OCI-LY3 (cell line): Measurements from ENCODE around the gene S1PR4.
A peak's percentile ranks its signal among the peaks of the same experiment; 100 is the strongest.

ENCODE experiments used
- H2AFZ ChIP-seq: fragments of 200-600, 300-600 bp; shearing (Covaris generic); 2 replicates; pipeline ENCODE4 v1.6.0; 2014; ENCODE audit warnings: antibody characterized with exemption, low read depth, low read length
- H3K27ac ChIP-seq: fragments of 200-600, 300-600 bp; sonication (generic); 2 replicates; pipeline ENCODE4 v1.5.1; 2014; ENCODE audit warnings: mild to moderate bottlenecking, low read length, moderate library complexity, mixed read lengths
- H3K27me3 ChIP-seq: fragments of 200-600, 300-600 bp; sonication (generic); 2 replicates; pipeline ENCODE4 v1.6.1; 2014; ENCODE audit warnings: low read depth, low read length, mixed read lengths
- H3K36me3 ChIP-seq: fragments of 200-600, 300-600 bp; sonication (generic); replicated peaks from 2 replicates; pipeline ENCODE3; 2014; ENCODE audit warnings: low read depth, low read length, mixed read lengths
- H3K4me1 ChIP-seq: fragments of 300-600, 200-600 bp; sonication (generic); 2 replicates; pipeline ENCODE4 v1.6.1; 2014; ENCODE audit warnings: low read length, mixed read lengths
- H3K4me2 ChIP-seq: fragments of 200-600, 300-600 bp; sonication (generic); 2 replicates; pipeline ENCODE4 v1.6.1; 2014; ENCODE audit warnings: low read length, mixed read lengths
- H3K4me3 ChIP-seq: fragments of 300-600, 200-600 bp; sonication (generic); 2 replicates; pipeline ENCODE4 v1.5.1; 2014; ENCODE audit warnings: antibody characterized with exemption, mild to moderate bottlenecking, low read length, moderate library complexity
- H3K79me2 ChIP-seq: fragments of 300-600, 200-600 bp; shearing (Covaris generic); 2 replicates; pipeline ENCODE4 v1.6.1; 2014; ENCODE audit warnings: mild to moderate bottlenecking, low read length, mixed read lengths
- H3K9ac ChIP-seq: fragments of 300-600, 200-600 bp; shearing (Covaris generic); 2 replicates; pipeline ENCODE4 v1.6.0; 2014; ENCODE audit warnings: mild to moderate bottlenecking, low read length, moderate library complexity
- H3K9me3 ChIP-seq: fragments of 200-600, 300-600 bp; shearing (Covaris generic); 2 replicates; pipeline ENCODE4 v1.6.1; 2014; ENCODE audit warnings: low read length, mixed read lengths; ENCODE audit not compliant: insufficient read depth
- H4K20me1 ChIP-seq: fragments of 200-600, 300-600 bp; sonication (generic); 2 replicates; pipeline ENCODE4 v1.6.1; 2016; ENCODE audit warnings: low read length, mixed read lengths; ENCODE audit not compliant: insufficient read depth
- CTCF ChIP-seq: fragments of 200-600, 300-600 bp; sonication (generic); IDR thresholded peaks from 2 replicates; pipeline ENCODE4 v1.5.1; 2014; ENCODE audit warnings: antibody characterized with exemption, low read length, low read depth
- EZH2phosphoT487 ChIP-seq: fragments of 200-600 bp; shearing (Covaris generic); IDR thresholded peaks from 2 replicates; pipeline ENCODE4 v1.6.1; 2018; ENCODE audit warnings: antibody characterized with exemption, mixed run types, low read depth

The S1PR4 gene

GRCh38 chr19:3176715-3177501 lies 1.7 kb upstream of the S1PR4 start:
- Histone ChIP-seq H3K4me2 (no peak overlapping the region), H4K20me1 (no peaks in the 10 kb centered on the region), H3K36me3 (no peaks in the 10 kb centered on the region), H3K9me3 (no peaks in the 10 kb centered on the region), H3K27ac (no peak overlapping the region), H2AFZ (no peak overlapping the region), H3K4me1 (peaks cover 30% of the 10 kb centered on the region), H3K27me3 (no peaks in the 10 kb centered on the region), H3K9ac (no peak overlapping the region), H3K4me3 (no peak overlapping the region), H3K79me2 (no peaks in the 10 kb centered on the region)
- TF ChIP-seq EZH2phosphoT487 (no peak), CTCF (no peak)

- no peak overlapping the region for H3K4me3 ChIP-seq
Observed at GRCh38 chr19:3178973-3179738, 587 bp downstream of the S1PR4 start.

GRCh38 chr19:3179739-3180293 lies 1.2 kb downstream of the S1PR4 start:
- Histone ChIP-seq H3K79me2 (no peaks in the 10 kb centered on the region), H4K20me1 (no peaks in the 10 kb centered on the region), H3K4me3 (peak overlapping the region; percentile 70), H3K36me3 (no peaks in the 10 kb centered on the region), H3K4me1 (peaks cover 28% of the 10 kb centered on the region), H3K9me3 (no peaks in the 10 kb centered on the region), H3K9ac (peak overlapping the region; percentile 66; the same call in 1 of the 2 replicates), H2AFZ (peak overlapping the region; percentile 89), H3K4me2 (peak overlapping the region; percentile 91), H3K27ac (peak overlapping the region; percentile 78), H3K27me3 (no peaks in the 10 kb centered on the region)
- TF ChIP-seq EZH2phosphoT487, result no peak
- no peak for TF ChIP-seq CTCF

More at GRCh38 chr19:3178973-3179738, 587 bp downstream of the S1PR4 start:
- Histone ChIP-seq H3K27ac (no peak overlapping the region), H3K4me2 (no peak overlapping the region), H3K27me3 (no peaks in the 10 kb centered on the region), H2AFZ (no peak overlapping the region), H3K36me3 (no peaks in the 10 kb centered on the region), H3K4me1 (peaks cover 23% of the 10 kb centered on the region), H3K9ac (no peak overlapping the region), H3K79me2 (no peaks in the 10 kb centered on the region), H4K20me1 (no peaks in the 10 kb centered on the region), H3K9me3 (no peaks in the 10 kb centered on the region)
- TF ChIP-seq CTCF (no peak), EZH2phosphoT487 (no peak)
